ENCODE results near the gene TNFSF11. TPM values are rescaled to one million over a fixed set of nuclear protein-coding genes. Genes with fewer than 3 reads are reported as not detected.

TNFSF11 gene
- polyA plus RNA-seq, 3 donors = not detected

GRCh38 chr13:42581427-42581826, 7.5 kb downstream of the TNFSF11 start:
- H3K4me1 ChIP-seq (ENCODE audit: control insufficient read depth in 1 of 2, insufficient read depth in 2 of 2, low read length in 2 of 2) = no peaks in the 10 kb centered on the region
- H4K20me1 ChIP-seq (ENCODE audit: insufficient read depth, low read length) = no peaks in the 10 kb centered on the region
- H3K9me3 ChIP-seq (replicated peaks in 1 of 2; ENCODE audit: control insufficient read depth in 1 of 2, insufficient read depth in 1 of 2, low read length in 2 of 2) = no peaks in the 10 kb centered on the region
- no peaks in the 10 kb centered on the region for H3K4me1 Mint-ChIP-seq
- H3K4me3 ChIP-seq (replicated peaks in 1 of 3; ENCODE audit: low read depth in 2 of 3, low read length in 3 of 3) = no peak overlapping the region
- no peaks in the 10 kb centered on the region for H3K36me3 Mint-ChIP-seq
- 80% methylated on average over 1 of the region's 4 CpGs for WGBS (ENCODE audit: insufficient coverage)
- H3K36me3 ChIP-seq (replicated peaks in 1 of 2; ENCODE audit: control insufficient read depth in 1 of 2, insufficient read depth in 2 of 2, low read length in 2 of 2) = no peaks in the 10 kb centered on the region
- H3K27ac Mint-ChIP-seq = no peak overlapping the region
- TF ChIP-seq, protein P1, sequence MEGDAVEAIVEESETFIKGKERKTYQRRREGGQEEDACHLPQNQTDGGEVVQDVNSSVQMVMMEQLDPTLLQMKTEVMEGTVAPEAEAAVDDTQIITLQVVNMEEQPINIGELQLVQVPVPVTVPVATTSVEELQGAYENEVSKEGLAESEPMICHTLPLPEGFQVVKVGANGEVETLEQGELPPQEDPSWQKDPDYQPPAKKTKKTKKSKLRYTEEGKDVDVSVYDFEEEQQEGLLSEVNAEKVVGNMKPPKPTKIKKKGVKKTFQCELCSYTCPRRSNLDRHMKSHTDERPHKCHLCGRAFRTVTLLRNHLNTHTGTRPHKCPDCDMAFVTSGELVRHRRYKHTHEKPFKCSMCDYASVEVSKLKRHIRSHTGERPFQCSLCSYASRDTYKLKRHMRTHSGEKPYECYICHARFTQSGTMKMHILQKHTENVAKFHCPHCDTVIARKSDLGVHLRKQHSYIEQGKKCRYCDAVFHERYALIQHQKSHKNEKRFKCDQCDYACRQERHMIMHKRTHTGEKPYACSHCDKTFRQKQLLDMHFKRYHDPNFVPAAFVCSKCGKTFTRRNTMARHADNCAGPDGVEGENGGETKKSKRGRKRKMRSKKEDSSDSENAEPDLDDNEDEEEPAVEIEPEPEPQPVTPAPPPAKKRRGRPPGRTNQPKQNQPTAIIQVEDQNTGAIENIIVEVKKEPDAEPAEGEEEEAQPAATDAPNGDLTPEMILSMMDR (IDR thresholded peaks at IDR 0.05) = no peak
- H3K79me2 ChIP-seq (ENCODE audit: insufficient read depth, low read length) = no peaks in the 10 kb centered on the region
- no peak overlapping the region for H3K9ac ChIP-seq (ENCODE audit: insufficient read depth, low read length, poor library complexity, severe bottlenecking)
- H2AFZ ChIP-seq (ENCODE audit: insufficient read depth, low read depth, low read length, poor library complexity, severe bottlenecking) = no peak overlapping the region
- H3K27me3 ChIP-seq (ENCODE audit: control insufficient read depth in 2 of 2, insufficient read depth in 2 of 2, low read length in 2 of 2) = peaks cover 0 to 10% of the 10 kb centered on the region in 2 donors
- no peak overlapping the region for H3K4me3 Mint-ChIP-seq
- H3K4me2 ChIP-seq (replicated peaks; ENCODE audit: extremely low read depth, low read length, poor library complexity, severe bottlenecking) = no peak overlapping the region
- H3K9me3 Mint-ChIP-seq = peaks cover 0 to 3% (median 0%) of the 10 kb centered on the region in 7 donors
- DNase-seq = no peak
- intact Hi-C loops (cut with micrococcal nuclease) = no loop called here
- H3K27me3 Mint-ChIP-seq (ENCODE audit: low read depth in 3 of 3) = peaks cover 4 to 15% (median 8%) of the 10 kb centered on the region in 3 donors
- H3K27ac ChIP-seq (ENCODE audit: low read depth in 1 of 2, low read length in 2 of 2) = no peak overlapping the region

- Histone ChIP-seq H3K79me2 (ENCODE audit: insufficient read depth, low read length) (no peaks in the 10 kb centered on the region), H3K4me2 (replicated peaks; ENCODE audit: extremely low read depth, low read length, poor library complexity, severe bottlenecking) (no peak overlapping the region), H3K4me3 (replicated peaks in 1 of 3; ENCODE audit: low read depth in 2 of 3, low read length in 3 of 3) (no peak overlapping the region), H2AFZ (ENCODE audit: insufficient read depth, low read depth, low read length, poor library complexity, severe bottlenecking) (no peak overlapping the region), H3K27ac (ENCODE audit: low read depth in 1 of 2, low read length in 2 of 2) (no peak overlapping the region), H3K9me3 (replicated peaks in 1 of 2; ENCODE audit: control insufficient read depth in 1 of 2, insufficient read depth in 1 of 2, low read length in 2 of 2) (no peaks in the 10 kb centered on the region), H3K9ac (ENCODE audit: insufficient read depth, low read length, poor library complexity, severe bottlenecking) (no peak overlapping the region), H3K4me1 (ENCODE audit: control insufficient read depth in 1 of 2, insufficient read depth in 2 of 2, low read length in 2 of 2) (no peaks in the 10 kb centered on the region), H3K27me3 (ENCODE audit: control insufficient read depth in 2 of 2, insufficient read depth in 2 of 2, low read length in 2 of 2) (peaks cover 2 to 3% of the 10 kb centered on the region in 2 donors), H4K20me1 (ENCODE audit: insufficient read depth, low read length) (no peaks in the 10 kb centered on the region), H3K36me3 (replicated peaks in 1 of 2; ENCODE audit: control insufficient read depth in 1 of 2, insufficient read depth in 2 of 2, low read length in 2 of 2) (no peaks in the 10 kb centered on the region)
- H3K9me3 Mint-ChIP-seq = no peaks in the 10 kb centered on the region
- H3K4me1 Mint-ChIP-seq = peaks cover 6% of the 10 kb centered on the region
- H3K4me3 Mint-ChIP-seq = no peak overlapping the region
- TF ChIP-seq, protein P1 (IDR thresholded peaks at IDR 0.05) = no peak
- WGBS (ENCODE audit: insufficient coverage) = 79% methylated on average over 2 of the region's 4 CpGs
- no peak overlapping the region for H3K27ac Mint-ChIP-seq
- intact Hi-C loops (cut with micrococcal nuclease) = loop anchor here (5.0 to 10.0 kb wide), 2 partner anchors 1213 to 1216 kb away; no protein-coding TSS in a partner anchor
- H3K27me3 Mint-ChIP-seq (ENCODE audit: low read depth in 3 of 3) = peaks cover 7 to 22% (median 16%) of the 10 kb centered on the region in 3 donors
- no peaks in the 10 kb centered on the region for H3K36me3 Mint-ChIP-seq
- DNase-seq = no peak
Measured at GRCh38 chr13:42591602-42592001, 17.6 kb downstream of the TNFSF11 start.
